ENCODE measurements around the gene KNTC1. TPM values are rescaled to one million over a fixed set of nuclear protein-coding genes. Genes with fewer than 3 reads are reported as not detected.

KNTC1 gene
- total and polyA plus RNA-seq, 2 of the 13 experiments (the other 11 are each of a cell fraction or from before 2014, with no cell fraction given), result 45.1 to 57.6 TPM

DNA sequence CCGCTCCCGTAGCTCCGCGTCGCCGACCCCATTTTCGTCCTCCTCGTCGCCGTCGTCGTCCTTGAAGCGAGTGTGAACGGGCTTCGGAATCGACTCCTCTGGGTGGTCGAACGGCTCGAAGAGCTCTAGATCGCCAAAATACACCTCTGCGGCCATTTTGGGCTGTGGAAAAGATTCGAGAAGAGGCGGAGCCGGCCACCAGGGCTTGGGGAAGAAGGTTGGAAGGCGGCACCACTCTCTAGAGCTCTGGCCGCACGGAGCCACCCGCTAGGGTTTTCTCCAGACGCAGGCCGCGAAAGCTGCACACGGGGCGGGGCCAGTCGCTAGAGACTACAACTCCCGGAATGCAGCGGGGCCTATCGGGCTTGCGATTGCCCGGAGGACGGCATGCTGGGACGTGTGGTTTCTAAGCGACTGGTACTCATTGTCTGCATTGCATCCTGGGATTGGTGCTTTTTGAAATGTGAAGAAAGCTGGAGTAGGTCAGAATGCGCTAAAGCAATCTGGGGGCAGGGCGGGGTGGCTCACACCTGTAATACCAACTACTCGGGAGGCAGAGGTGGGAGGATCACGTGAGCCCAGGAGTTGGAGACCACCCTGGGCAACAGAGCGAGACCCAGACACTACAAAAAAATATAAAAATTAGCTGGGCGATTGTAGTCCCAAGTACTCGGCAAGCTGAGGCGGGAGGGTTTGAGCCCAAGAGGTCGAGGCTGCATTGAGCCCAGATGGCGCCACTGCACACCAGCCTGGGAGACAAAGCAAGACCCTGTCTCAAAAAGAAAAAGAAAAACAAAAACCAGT, 26.2 kb upstream of the KNTC1 start, which contains the start of gene ZCCHC8 (continued):
- TF ChIP-seq, protein P1, sequence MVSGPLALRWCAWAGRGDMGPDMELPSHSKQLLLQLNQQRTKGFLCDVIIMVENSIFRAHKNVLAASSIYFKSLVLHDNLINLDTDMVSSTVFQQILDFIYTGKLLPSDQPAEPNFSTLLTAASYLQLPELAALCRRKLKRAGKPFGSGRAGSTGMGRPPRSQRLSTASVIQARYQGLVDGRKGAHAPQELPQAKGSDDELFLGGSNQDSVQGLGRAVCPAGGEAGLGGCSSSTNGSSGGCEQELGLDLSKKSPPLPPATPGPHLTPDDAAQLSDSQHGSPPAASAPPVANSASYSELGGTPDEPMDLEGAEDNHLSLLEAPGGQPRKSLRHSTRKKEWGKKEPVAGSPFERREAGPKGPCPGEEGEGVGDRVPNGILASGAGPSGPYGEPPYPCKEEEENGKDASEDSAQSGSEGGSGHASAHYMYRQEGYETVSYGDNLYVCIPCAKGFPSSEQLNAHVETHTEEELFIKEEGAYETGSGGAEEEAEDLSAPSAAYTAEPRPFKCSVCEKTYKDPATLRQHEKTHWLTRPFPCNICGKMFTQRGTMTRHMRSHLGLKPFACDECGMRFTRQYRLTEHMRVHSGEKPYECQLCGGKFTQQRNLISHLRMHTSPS (CRISPR knock-in tag; IDR thresholded peaks at IDR 0.05; ENCODE audit: low read depth), result no peak; the same call in 1 of the 2 replicates
- TF ChIP-seq ATF1 (CRISPR knock-in tag; IDR thresholded peaks at IDR 0.05) (peak; percentile 75), ZNF569 (CRISPR knock-in tag; IDR thresholded peaks at IDR 0.05; ENCODE audit: borderline replicate concordance) (no peak), ZFP36 (IDR thresholded peaks at IDR 0.05; ENCODE audit: borderline replicate concordance, low read depth, low read length, partially characterized antibody) (no peak), TAF1 (CRISPR knock-in tag; IDR thresholded peaks at IDR 0.05) (peak; percentile 94), ZNF292 (CRISPR knock-in tag; IDR thresholded peaks at IDR 0.05; ENCODE audit: borderline replicate concordance, low read depth) (peak; percentile 26; the same call in 1 of the 2 replicates), SMAD3 (CRISPR knock-in tag; IDR thresholded peaks at IDR 0.05) (peak; percentile 96), CBX1 (IDR thresholded peaks at IDR 0.05; ENCODE audit: low read depth) (no peak)
- TF ChIP-seq, protein P2, sequence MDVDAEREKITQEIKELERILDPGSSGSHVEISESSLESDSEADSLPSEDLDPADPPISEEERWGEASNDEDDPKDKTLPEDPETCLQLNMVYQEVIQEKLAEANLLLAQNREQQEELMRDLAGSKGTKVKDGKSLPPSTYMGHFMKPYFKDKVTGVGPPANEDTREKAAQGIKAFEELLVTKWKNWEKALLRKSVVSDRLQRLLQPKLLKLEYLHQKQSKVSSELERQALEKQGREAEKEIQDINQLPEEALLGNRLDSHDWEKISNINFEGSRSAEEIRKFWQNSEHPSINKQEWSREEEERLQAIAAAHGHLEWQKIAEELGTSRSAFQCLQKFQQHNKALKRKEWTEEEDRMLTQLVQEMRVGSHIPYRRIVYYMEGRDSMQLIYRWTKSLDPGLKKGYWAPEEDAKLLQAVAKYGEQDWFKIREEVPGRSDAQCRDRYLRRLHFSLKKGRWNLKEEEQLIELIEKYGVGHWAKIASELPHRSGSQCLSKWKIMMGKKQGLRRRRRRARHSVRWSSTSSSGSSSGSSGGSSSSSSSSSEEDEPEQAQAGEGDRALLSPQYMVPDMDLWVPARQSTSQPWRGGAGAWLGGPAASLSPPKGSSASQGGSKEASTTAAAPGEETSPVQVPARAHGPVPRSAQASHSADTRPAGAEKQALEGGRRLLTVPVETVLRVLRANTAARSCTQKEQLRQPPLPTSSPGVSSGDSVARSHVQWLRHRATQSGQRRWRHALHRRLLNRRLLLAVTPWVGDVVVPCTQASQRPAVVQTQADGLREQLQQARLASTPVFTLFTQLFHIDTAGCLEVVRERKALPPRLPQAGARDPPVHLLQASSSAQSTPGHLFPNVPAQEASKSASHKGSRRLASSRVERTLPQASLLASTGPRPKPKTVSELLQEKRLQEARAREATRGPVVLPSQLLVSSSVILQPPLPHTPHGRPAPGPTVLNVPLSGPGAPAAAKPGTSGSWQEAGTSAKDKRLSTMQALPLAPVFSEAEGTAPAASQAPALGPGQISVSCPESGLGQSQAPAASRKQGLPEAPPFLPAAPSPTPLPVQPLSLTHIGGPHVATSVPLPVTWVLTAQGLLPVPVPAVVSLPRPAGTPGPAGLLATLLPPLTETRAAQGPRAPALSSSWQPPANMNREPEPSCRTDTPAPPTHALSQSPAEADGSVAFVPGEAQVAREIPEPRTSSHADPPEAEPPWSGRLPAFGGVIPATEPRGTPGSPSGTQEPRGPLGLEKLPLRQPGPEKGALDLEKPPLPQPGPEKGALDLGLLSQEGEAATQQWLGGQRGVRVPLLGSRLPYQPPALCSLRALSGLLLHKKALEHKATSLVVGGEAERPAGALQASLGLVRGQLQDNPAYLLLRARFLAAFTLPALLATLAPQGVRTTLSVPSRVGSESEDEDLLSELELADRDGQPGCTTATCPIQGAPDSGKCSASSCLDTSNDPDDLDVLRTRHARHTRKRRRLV (CRISPR knock-in tag; IDR thresholded peaks at IDR 0.05), result peak; percentile 88
- TF ChIP-seq, protein P3, sequence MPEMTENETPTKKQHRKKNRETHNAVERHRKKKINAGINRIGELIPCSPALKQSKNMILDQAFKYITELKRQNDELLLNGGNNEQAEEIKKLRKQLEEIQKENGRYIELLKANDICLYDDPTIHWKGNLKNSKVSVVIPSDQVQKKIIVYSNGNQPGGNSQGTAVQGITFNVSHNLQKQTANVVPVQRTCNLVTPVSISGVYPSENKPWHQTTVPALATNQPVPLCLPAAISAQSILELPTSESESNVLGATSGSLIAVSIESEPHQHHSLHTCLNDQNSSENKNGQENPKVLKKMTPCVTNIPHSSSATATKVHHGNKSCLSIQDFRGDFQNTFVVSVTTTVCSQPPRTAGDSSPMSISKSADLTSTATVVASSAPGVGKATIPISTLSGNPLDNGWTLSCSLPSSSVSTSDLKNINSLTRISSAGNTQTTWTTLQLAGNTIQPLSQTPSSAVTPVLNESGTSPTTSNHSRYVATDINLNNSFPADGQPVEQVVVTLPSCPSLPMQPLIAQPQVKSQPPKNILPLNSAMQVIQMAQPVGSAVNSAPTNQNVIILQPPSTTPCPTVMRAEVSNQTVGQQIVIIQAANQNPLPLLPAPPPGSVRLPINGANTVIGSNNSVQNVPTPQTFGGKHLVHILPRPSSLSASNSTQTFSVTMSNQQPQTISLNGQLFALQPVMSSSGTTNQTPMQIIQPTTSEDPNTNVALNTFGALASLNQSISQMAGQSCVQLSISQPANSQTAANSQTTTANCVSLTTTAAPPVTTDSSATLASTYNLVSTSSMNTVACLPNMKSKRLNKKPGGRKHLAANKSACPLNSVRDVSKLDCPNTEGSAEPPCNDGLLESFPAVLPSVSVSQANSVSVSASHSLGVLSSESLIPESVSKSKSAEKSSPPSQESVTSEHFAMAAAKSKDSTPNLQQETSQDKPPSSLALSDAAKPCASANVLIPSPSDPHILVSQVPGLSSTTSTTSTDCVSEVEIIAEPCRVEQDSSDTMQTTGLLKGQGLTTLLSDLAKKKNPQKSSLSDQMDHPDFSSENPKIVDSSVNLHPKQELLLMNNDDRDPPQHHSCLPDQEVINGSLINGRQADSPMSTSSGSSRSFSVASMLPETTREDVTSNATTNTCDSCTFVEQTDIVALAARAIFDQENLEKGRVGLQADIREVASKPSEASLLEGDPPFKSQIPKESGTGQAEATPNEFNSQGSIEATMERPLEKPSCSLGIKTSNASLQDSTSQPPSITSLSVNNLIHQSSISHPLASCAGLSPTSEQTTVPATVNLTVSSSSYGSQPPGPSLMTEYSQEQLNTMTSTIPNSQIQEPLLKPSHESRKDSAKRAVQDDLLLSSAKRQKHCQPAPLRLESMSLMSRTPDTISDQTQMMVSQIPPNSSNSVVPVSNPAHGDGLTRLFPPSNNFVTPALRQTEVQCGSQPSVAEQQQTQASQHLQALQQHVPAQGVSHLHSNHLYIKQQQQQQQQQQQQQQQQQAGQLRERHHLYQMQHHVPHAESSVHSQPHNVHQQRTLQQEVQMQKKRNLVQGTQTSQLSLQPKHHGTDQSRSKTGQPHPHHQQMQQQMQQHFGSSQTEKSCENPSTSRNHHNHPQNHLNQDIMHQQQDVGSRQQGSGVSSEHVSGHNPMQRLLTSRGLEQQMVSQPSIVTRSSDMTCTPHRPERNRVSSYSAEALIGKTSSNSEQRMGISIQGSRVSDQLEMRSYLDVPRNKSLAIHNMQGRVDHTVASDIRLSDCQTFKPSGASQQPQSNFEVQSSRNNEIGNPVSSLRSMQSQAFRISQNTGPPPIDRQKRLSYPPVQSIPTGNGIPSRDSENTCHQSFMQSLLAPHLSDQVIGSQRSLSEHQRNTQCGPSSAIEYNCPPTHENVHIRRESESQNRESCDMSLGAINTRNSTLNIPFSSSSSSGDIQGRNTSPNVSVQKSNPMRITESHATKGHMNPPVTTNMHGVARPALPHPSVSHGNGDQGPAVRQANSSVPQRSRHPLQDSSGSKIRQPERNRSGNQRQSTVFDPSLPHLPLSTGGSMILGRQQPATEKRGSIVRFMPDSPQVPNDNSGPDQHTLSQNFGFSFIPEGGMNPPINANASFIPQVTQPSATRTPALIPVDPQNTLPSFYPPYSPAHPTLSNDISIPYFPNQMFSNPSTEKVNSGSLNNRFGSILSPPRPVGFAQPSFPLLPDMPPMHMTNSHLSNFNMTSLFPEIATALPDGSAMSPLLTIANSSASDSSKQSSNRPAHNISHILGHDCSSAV (CRISPR knock-in tag; IDR thresholded peaks at IDR 0.05; ENCODE audit: borderline replicate concordance), result no peak
- TF ChIP-seq, protein P4, sequence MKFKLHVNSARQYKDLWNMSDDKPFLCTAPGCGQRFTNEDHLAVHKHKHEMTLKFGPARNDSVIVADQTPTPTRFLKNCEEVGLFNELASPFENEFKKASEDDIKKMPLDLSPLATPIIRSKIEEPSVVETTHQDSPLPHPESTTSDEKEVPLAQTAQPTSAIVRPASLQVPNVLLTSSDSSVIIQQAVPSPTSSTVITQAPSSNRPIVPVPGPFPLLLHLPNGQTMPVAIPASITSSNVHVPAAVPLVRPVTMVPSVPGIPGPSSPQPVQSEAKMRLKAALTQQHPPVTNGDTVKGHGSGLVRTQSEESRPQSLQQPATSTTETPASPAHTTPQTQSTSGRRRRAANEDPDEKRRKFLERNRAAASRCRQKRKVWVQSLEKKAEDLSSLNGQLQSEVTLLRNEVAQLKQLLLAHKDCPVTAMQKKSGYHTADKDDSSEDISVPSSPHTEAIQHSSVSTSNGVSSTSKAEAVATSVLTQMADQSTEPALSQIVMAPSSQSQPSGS (CRISPR knock-in tag; IDR thresholded peaks at IDR 0.05), result peak; percentile 74; the same call in 1 of the 2 replicates

Measured in HepG2 (cell line).